K562 (cell line): ENCODE data around the gene TNP1. TPM values are rescaled to one million over a fixed set of nuclear protein-coding genes. Genes with fewer than 3 reads are reported as not detected.

ENCODE experiments used
- ATAC-seq: fragments of 200-7000 bp; cut with Tn5 transposase; 3 replicates; pipeline ENCODE4 v1.9.1; 2020; ENCODE audit warnings: moderate library complexity
- BruUV-seq: library from RNA; stranded (reverse); fragments of 400-500 nt; replicated peaks from 2 replicates; lab custom pipeline; 2021; lab: Mats Ljungman, UMichigan
- CTCF ChIA-PET: fragments of 300-600 bp; formaldehyde crosslinking; extraction: SDS; loops from one replicate; lab custom pipeline; 2021; ENCODE audit warnings: low intra/inter-chr PET ratio; lab: Yijun Ruan, JAX
- POLR2A ChIA-PET: fragments of 300-600, 350-650 bp; sonication (Branson Sonifier 250); formaldehyde crosslinking; extraction: SDS; loops from one replicate; lab custom pipeline; 2021; ENCODE audit warnings: antibody characterized with exemption, inconsistent platforms; lab: Yijun Ruan, JAX
- DNase-seq, 4 experiments: peaks; one replicate each; pipeline versions ENCODE4 v3.0.0 to v3.0.0-alpha.2; 2011 to 2018; ENCODE audit warnings: low spot score in 3 of 4, mixed read lengths in 3 of 4; ENCODE audit errors: extremely low read depth in 1 of 4
- FAIRE-seq: peaks from 2 replicates; lab custom pipeline; 2011; peaks lifted over from hg19 to GRCh38; lab: Jason Lieb, UNC
- H2AFZ ChIP-seq: 2 replicates; pipeline ENCODE4 v1.6.0; 2011; ENCODE audit warnings: low read depth, low read length, control low read depth, inconsistent platforms
- H3K27ac ChIP-seq: fragments of 200-600 bp; 3 replicates; pipeline ENCODE4 v1.8.0; 2011; ENCODE audit warnings: low read depth, mild to moderate bottlenecking, control low read depth, inconsistent platforms, low read length, moderate library complexity, mixed read lengths; ENCODE audit errors: extremely low read depth
- H3K27me3 ChIP-seq, 2 experiments: fragments of 300-600 bp in 1 of 2; 2 replicates in 1 of 2; 3 replicates in 1 of 2; pipeline versions ENCODE4 v1.6.0 to v1.8.0; 2011; ENCODE audit warnings: inconsistent platforms in 2 of 2, low read length in 2 of 2, mild to moderate bottlenecking in 1 of 2, mixed read lengths in 1 of 2, moderate library complexity in 1 of 2; ENCODE audit not compliant: control insufficient read depth in 2 of 2, insufficient read depth in 2 of 2
- H3K36me3 ChIP-seq: fragments of 300-600 bp; 3 replicates; pipeline ENCODE4 v1.8.0; 2011; ENCODE audit warnings: mild to moderate bottlenecking, low read length, inconsistent platforms; ENCODE audit not compliant: control insufficient read depth, insufficient read depth
- H3K4me1 ChIP-seq, 2 experiments: fragments of 200-600 bp in 1 of 2; replicated peaks in 1 of 2; 2 replicates in 1 of 2; 3 replicates in 1 of 2; pipeline versions ENCODE4 v1.5.1 to v1.8.0; 2011; ENCODE audit warnings: inconsistent platforms in 2 of 2, low read length in 2 of 2, mild to moderate bottlenecking in 1 of 2, mixed read lengths in 1 of 2, moderate library complexity in 1 of 2; ENCODE audit not compliant: control insufficient read depth in 2 of 2, insufficient read depth in 2 of 2
- H3K4me2 ChIP-seq: 2 replicates; pipeline ENCODE4 v1.6.1; 2011; ENCODE audit warnings: low read length, control low read depth, inconsistent platforms, mixed read lengths; ENCODE audit not compliant: insufficient read depth
- H3K4me3 ChIP-seq: fragments of 200-600 bp; sonication (generic), shearing (Covaris generic); 2 replicates; pipeline ENCODE4 v1.5.1; 2016; ENCODE audit warnings: control low read depth, inconsistent platforms
- H3K79me2 ChIP-seq: fragments of 200-600 bp; 3 replicates; pipeline ENCODE4 v1.8.0; 2011; ENCODE audit warnings: low read length, inconsistent platforms; ENCODE audit not compliant: control insufficient read depth, insufficient read depth
- H3K9ac ChIP-seq, 2 experiments: 2 replicates each; pipeline versions ENCODE4 v1.6.0 to v1.6.1; 2011; ENCODE audit warnings: low read depth in 2 of 2, low read length in 2 of 2, control low read depth in 1 of 2, inconsistent platforms in 1 of 2, mild to moderate bottlenecking in 1 of 2, mixed read lengths in 1 of 2; ENCODE audit not compliant: insufficient read depth in 1 of 2
- H3K9me1 ChIP-seq: one replicate; pipeline ENCODE4 v1.6.0; 2011; ENCODE audit warnings: inconsistent platforms, mild to moderate bottlenecking, low read length, moderate library complexity; ENCODE audit not compliant: control insufficient read depth, insufficient read depth
- H3K9me3 ChIP-seq: replicated peaks from 2 replicates; pipeline ENCODE4 v1.5.1; 2011; ENCODE audit warnings: low read depth, low read length, inconsistent platforms; ENCODE audit not compliant: control insufficient read depth, insufficient read depth
- H4K20me1 ChIP-seq: replicated peaks from 2 replicates; pipeline ENCODE4 v1.6.1; 2011; ENCODE audit warnings: low read length, inconsistent platforms, mixed read lengths; ENCODE audit not compliant: control insufficient read depth, insufficient read depth
- CBFA2T3 ChIP-seq: fragments of 450-650 bp; IDR thresholded peaks from 2 replicates; pipeline ENCODE4 v1.6.1; 2017
- CHD1 ChIP-seq: fragments of 200-600 bp; sonication (generic); IDR thresholded peaks from one replicate; pipeline ENCODE4 v1.6.1; 2012; ENCODE audit warnings: mild to moderate bottlenecking, moderate library complexity, low read length, inconsistent platforms
- HDAC8 ChIP-seq: fragments of 450-650 bp; IDR thresholded peaks from 2 replicates; pipeline ENCODE4 v1.6.1; 2016; ENCODE audit warnings: mild to moderate bottlenecking, missing genetic modification characterization, moderate library complexity, missing compliant biosample characterization
- HNRNPUL1 ChIP-seq: fragments of 200-400 bp; formaldehyde crosslinking; IDR thresholded peaks from 2 replicates; pipeline ENCODE4 v1.6.1; 2017; ENCODE audit warnings: low read length
- NCOA1 ChIP-seq: fragments of 450-650 bp; IDR thresholded peaks from 2 replicates; pipeline ENCODE4 v1.6.1; 2016; ENCODE audit warnings: low read depth
- PHF20 ChIP-seq: fragments of 450-650 bp; IDR thresholded peaks from 2 replicates; pipeline ENCODE4 v1.6.1; 2018; ENCODE audit not compliant: partially characterized antibody
- RBBP5 ChIP-seq: fragments of 200-600 bp; sonication (generic); IDR thresholded peaks from 2 replicates; pipeline ENCODE4 v1.6.1; 2012; ENCODE audit warnings: borderline replicate concordance, mild to moderate bottlenecking, low read length, control low read depth, inconsistent platforms; ENCODE audit not compliant: insufficient read depth, poor library complexity, severe bottlenecking
- SRSF3 ChIP-seq: fragments of 200-400 bp; formaldehyde crosslinking; IDR thresholded peaks from 2 replicates; pipeline ENCODE4 v1.6.1; 2016; ENCODE audit warnings: mild to moderate bottlenecking, low read length, moderate library complexity; ENCODE audit not compliant: insufficient read depth
- TAL1 ChIP-seq: fragments of 450-650 bp; IDR thresholded peaks from 2 replicates; pipeline ENCODE4 v1.6.1; 2016; ENCODE audit warnings: mild to moderate bottlenecking
- TSC22D4 ChIP-seq: fragments of 450-650 bp; IDR thresholded peaks from 2 replicates; pipeline ENCODE4 v1.6.1; 2016; ENCODE audit warnings: missing genetic modification characterization, missing biosample characterization, control low read depth
- ZNF175 ChIP-seq: fragments of 200-800 bp; sonication (Bioruptor generic); IDR thresholded peaks from 2 replicates; pipeline ENCODE4 v1.6.1; 2016; ENCODE audit warnings: low read depth, mild to moderate bottlenecking, missing genetic modification characterization, missing compliant biosample characterization
- ZNF639 ChIP-seq, 2 experiments: fragments of 200-800 bp in 1 of 2; sonication (Bioruptor generic) in 1 of 2; sonication (generic) in 1 of 2; formaldehyde crosslinking in 1 of 2; IDR thresholded peaks in 1 of 2; conservative IDR thresholded peaks in 1 of 2; 2 replicates each; pipeline versions ENCODE4 v1.5.0 to v1.6.1; 2016 to 2020; ENCODE audit warnings: missing compliant biosample characterization in 1 of 2, missing genetic modification characterization in 1 of 2, missing genetic modification reagents in 1 of 2
- WGBS: fragments of 100-300 bp; shearing (Covaris generic); methylation state at CpG from one replicate; pipeline ENCODE4 v1.1.6; 2016; ENCODE audit warnings: low coverage, mixed read lengths; ENCODE audit not compliant: insufficient coverage; ENCODE audit errors: missing lambda C conversion rate; 5-methylcytosine and 5-hydroxymethylcytosine counted together
- in situ Hi-C: fragments of 300-500 bp; cut with MboI; formaldehyde crosslinking; loops from 4 replicates; pipeline ENCODE4 v1.15.0; 2018; ENCODE audit warnings: inconsistent platforms, mixed read lengths
- intact Hi-C: fragments of 100-400 bp; cut with micrococcal nuclease; formaldehyde crosslinking; loops from 2 replicates; pipeline ENCODE4 v1.14.2; 2022
- polyA plus RNA-seq, 8 experiments: library from polyadenylated mRNA; depleted of rRNA in 4 of 8; stranded (reverse) in 5 of 8; unstranded in 3 of 8; fragments of >200 nt; fragmentation: Nextera tagmentation in 2 of 8; fragmentation: Illumina TruSeq in 1 of 8; extraction: Ambion mirVana in 2 of 8; extraction: Trizol in 1 of 8; gene quantifications; 2 replicates each; pipeline versions ENCODE4 v1.2.1 to v1.2.3, GENCODE V29; 2011 to 2014; ENCODE audit warnings: inconsistent platforms in 1 of 8, missing spikeins in 1 of 8
- total RNA-seq, 7 experiments: library from RNA; depleted of rRNA in 6 of 7; stranded (reverse); fragments of >200 nt in 6 of 7; fragmentation: Illumina TruSeq in 2 of 7; extraction: Trizol in 2 of 7; gene quantifications; 2 replicates each; pipeline versions ENCODE4 v1.2.1 to v1.2.3, GENCODE V29; 2011 to 2021; ENCODE audit warnings: low replicate concordance in 1 of 7
- TF ChIP-seq, protein P1 (sequence below): fragments of 450-650 bp; IDR thresholded peaks from 2 replicates; pipeline ENCODE4 v1.6.1; 2017; ENCODE audit warnings: antibody characterized with exemption, mild to moderate bottlenecking

Gene TNP1
- total and polyA plus RNA-seq, 9 of the 15 experiments (the other 6 are each of a cell fraction or from before 2014, with no cell fraction given): not detected

- no peaks in the 10 kb centered on the region for H3K4me1 ChIP-seq
- DNase-seq (no peak), ATAC-seq (no peak), FAIRE-seq (no peak)
- no peaks in the 10 kb centered on the region for H3K9me3 ChIP-seq
- no peak overlapping the region for H3K9ac ChIP-seq
- H3K36me3 ChIP-seq: no peaks in the 10 kb centered on the region
- no peak overlapping the region for H3K4me2 ChIP-seq
- no peaks in the 10 kb centered on the region for H4K20me1 ChIP-seq
- POLR2A ChIA-PET: interaction anchor here (0.6 kb wide), 1 partner anchor 236 kb away, joined by 3 read pairs; no protein-coding TSS in a partner anchor
- H2AFZ ChIP-seq: no peak overlapping the region
- no peaks in the 10 kb centered on the region for H3K79me2 ChIP-seq
- intact Hi-C loops: no loop called here
- no peaks in the 10 kb centered on the region for H3K9me1 ChIP-seq
- CTCF ChIA-PET: no interaction called here
- BruUV-seq: no TSS peak
- TF ChIP-seq TSC22D4 (no peak), NCOA1 (no peak), CHD1 (no peak), HDAC8 (no peak), SRSF3 (no peak), CBFA2T3 (no peak), TAL1 (no peak), PHF20 (no peak), RBBP5 (no peak), ZNF639 (CRISPR knock-in tag; conservative IDR thresholded peaks at IDR 0.05 in 1 of 2, IDR thresholded peaks at IDR 0.05 in 1 of 2) (no peak), ZNF175 (no peak), HNRNPUL1 (no peak)
- TF ChIP-seq, protein P1, sequence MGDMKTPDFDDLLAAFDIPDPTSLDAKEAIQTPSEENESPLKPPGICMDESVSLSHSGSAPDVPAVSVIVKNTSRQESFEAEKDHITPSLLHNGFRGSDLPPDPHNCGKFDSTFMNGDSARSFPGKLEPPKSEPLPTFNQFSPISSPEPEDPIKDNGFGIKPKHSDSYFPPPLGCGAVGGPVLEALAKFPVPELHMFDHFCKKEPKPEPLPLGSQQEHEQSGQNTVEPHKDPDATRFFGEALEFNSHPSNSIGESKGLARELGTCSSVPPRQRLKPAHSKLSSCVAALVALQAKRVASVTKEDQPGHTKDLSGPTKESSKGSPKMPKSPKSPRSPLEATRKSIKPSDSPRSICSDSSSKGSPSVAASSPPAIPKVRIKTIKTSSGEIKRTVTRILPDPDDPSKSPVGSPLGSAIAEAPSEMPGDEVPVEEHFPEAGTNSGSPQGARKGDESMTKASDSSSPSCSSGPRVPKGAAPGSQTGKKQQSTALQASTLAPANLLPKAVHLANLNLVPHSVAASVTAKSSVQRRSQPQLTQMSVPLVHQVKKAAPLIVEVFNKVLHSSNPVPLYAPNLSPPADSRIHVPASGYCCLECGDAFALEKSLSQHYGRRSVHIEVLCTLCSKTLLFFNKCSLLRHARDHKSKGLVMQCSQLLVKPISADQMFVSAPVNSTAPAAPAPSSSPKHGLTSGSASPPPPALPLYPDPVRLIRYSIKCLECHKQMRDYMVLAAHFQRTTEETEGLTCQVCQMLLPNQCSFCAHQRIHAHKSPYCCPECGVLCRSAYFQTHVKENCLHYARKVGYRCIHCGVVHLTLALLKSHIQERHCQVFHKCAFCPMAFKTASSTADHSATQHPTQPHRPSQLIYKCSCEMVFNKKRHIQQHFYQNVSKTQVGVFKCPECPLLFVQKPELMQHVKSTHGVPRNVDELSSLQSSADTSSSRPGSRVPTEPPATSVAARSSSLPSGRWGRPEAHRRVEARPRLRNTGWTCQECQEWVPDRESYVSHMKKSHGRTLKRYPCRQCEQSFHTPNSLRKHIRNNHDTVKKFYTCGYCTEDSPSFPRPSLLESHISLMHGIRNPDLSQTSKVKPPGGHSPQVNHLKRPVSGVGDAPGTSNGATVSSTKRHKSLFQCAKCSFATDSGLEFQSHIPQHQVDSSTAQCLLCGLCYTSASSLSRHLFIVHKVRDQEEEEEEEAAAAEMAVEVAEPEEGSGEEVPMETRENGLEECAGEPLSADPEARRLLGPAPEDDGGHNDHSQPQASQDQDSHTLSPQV: no peak
- WGBS: 54% methylated on average over 2 of the region's 2 CpGs
- in situ Hi-C loops: no loop called here
- H3K27ac ChIP-seq: no peak overlapping the region
- no peaks in the 10 kb centered on the region for H3K27me3 ChIP-seq
- H3K4me3 ChIP-seq: no peak overlapping the region
Observed at GRCh38 chr2:216897561-216898203, 37.8 kb upstream of the TNP1 start.
